NCI-H2227 (cell line): Measurements from ENCODE around the gene IER3.

Experiments used
- DNase-seq: peaks from one replicate; lab custom pipeline; 2025; ENCODE audit not compliant: unreplicated experiment; lab: John Stamatoyannopoulos, UW

The IER3 gene

GRCh38 chr6:30709101-30709868 lies 35.1 kb downstream of the IER3 start:
- DNase-seq: no peak

DNA sequence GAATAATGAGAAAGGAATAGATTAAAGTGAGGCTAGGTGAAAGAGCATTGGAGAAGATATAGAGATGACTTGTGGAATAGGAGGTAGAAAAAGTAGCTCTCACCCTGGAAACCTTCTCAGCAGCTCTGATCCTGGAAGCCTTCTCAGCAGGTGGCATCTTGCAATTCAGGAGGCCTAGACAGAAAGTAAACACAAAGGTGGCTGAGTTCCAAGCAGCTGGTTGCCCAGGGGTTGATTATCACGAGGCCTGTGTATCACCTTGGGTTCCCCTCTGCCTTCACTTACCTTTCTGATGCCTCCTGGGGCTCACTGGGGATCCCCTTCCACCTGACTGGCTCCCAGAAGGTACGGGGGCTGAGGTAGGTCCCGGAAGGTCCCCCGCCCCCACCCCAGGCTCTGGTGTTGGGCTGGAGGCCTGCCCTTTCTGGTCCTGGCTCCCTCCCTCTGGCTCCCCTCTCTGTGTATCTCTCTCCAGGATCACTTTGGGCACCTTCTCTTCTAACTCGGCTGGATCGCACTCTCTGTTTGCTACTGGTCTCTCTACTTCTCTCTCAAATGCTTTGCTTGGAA lies 37.0 kb downstream of the IER3 start:
- peak; percentile 16 for DNase-seq

DNA sequence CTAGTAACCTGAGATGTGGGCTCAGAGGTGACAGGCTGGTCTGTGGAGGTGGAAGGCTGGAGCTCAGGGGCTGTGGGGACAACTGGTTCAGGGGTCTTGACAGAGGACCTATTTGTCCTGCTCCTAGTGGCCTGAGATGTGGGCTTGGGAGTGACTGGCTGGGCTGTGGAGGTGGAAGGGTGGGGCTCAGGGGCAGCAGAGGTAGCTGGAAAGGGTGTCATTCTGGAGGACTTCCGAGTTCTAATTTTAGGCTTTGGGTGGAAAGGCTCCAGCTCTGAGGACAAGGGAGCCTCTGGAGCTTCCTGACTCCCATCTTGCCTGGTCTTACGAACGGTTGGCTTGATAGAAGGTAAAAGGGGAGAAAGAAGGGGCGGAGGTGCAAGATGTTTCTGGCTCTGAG lies 38.7 kb downstream of the IER3 start:
- DNase-seq: no peak

- DNase-seq: no peak
These were observed 40.5 kb downstream of the IER3 start for GRCh38 chr6:30703821-30704220.

GRCh38 chr6:30703011-30703410 lies 41.3 kb downstream of the IER3 start:
- no peak for DNase-seq

- no peak for DNase-seq
These were observed 44.0 kb downstream of the IER3 start for GRCh38 chr6:30700340-30700739.

DNA sequence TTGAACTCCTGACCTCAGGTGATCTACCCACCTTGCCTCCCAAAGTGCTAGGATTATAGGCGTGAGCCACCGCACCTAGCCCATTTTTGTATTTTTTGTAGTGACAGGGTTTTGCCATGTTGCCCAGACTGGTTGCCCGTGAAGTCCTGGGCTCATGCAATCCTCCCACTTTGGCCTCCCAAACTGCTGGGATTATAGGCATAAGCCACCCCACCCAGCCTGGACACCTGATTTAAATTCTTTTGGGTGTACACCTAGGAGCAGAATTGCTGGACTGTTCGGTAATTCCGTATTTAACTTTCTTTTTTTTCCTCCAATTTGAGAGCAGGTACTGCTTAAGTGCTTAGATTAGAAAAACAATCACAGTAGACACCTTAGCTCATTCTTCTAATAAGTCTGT lies 47.9 kb downstream of the IER3 start:
- no peak for DNase-seq
